ENCODE measurements around the gene THOC6.

THOC6 gene

GRCh38 chr16:3058139-3059030 is 34.5 kb downstream of the THOC6 start:
- no peak for TF ChIP-seq CTCF (IDR thresholded peaks at IDR 0.05; ENCODE audit: low read depth, low read length)
- H3K4me3 ChIP-seq (ENCODE audit: low read depth, low read length), result peak overlapping the region; percentile 80

DNA sequence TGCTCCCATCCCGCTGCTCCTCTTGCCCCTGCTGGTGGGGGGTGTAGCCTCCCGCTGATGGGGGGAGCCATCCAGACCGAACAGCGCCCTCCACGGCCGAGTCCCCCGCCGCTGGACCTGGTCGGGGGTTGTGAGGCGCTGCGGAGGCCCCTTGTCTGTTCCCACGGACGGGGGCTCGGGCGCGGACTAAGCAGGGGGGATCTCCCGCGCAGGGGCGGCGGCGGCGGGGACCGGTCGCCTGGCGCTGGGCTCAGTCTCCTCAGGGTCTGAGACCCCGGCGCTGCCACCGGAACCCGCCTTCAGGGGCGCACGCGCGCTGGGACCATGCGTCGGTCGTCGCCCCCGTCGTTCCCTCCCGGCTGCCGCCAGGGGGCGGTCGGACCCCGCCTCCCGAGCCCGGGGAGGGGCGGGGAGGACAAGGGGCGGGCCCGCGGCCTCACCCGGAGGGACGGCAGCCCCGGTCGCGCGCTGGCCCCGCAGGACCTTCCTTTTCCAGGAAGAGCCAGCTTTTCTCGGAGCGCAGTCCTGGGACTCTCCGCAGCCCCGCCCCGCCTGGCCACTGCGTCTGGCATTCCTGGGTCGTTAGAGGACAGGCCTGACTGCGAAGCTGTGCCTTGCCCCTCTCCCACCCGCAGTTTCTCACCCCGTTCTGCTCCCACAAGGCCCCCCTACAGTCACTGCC is 35.3 kb downstream of the THOC6 start:
- peak overlapping the region; percentile 80 for H3K4me3 ChIP-seq (ENCODE audit: low read depth, low read length)
- TF ChIP-seq CTCF (IDR thresholded peaks at IDR 0.05; ENCODE audit: low read depth, low read length), result peak; percentile 57

DNA sequence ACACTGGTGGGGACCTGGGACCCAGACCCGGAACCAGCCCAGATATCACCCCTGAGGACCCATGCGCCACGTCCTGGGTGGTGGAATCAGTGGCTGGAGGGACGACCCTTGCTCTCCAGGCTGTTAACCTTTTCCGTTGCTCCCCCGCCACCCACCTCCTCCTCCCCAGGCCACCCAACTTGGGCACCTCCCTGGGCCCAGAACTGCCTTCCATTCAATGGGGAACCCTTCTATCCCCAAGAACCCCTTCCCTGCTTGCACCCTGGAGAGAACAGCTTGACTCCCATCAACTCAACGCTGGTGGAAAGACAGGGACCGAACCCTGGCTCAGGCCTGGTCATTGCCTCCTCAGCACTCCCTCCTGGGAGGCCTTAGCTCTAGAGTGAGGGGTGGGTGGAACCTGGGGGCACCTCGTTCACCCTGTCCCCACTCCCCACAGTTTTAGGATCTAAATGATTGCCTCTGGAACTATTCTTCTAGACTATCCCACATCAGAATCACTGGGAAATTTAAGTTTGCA is 35.9 kb downstream of the THOC6 start:
- H3K4me3 ChIP-seq (ENCODE audit: low read depth, low read length), result peak overlapping the region; percentile 80
- TF ChIP-seq CTCF (IDR thresholded peaks at IDR 0.05; ENCODE audit: low read depth, low read length), result no peak

DNA sequence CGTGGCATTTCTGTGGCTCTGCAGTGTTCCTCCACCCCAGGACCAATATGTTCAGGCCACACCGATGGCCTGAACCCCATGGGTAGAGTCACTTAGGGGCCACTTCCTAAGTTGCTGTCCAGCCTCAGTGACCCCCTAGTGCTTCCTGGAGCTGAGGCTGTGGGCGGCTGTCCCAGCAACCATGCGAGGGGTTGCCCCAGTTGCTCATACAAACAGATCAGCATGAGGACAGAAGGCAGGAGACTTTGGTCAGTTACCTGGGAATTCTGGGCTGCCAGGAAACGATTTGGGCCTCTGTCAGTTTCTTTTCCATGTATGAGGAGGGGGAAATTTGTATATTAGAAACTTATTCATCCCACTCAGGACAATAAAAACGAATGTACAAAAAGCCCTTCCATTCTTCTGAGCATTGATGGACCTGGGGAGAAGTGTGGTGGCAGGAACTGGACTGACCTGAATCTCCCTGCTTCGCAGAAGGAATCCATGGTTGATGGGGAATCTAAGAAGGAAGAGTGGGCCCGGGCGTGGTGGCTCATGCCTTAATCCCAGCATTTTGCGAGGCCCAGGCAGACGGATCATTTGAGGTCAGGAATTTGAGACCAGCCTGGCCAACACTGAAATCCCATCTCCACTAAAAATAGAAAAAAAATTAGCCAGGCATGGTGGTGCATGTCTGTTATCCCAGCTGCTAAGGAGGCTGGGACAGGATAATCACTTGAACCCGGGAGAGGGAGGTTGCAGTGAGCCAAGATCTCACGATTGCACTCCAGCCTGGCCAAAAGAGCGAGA is 36.7 kb downstream of the THOC6 start:
- no peak overlapping the region for H3K4me3 ChIP-seq (ENCODE audit: low read depth, low read length)
- TF ChIP-seq CTCF (IDR thresholded peaks at IDR 0.05; ENCODE audit: low read depth, low read length), result no peak

DNA sequence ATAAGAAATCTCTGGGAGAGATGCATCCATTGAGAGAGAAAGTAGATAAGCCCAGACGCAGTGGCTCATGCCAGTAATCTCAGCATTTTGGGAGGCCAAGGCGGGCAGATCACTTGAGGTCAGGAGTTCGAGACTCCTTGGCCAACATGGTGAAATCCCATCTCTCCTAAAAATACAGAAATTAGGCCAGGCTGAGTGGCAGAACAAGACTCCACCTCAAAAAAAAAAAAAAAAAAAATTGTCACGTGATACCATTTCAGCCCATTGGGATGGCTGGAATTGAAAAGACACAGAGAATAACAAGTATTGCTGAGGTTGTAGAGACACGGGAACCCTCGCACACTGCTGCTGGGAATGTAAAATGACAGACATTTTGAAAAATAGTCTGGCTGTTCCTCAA is 38.7 kb downstream of the THOC6 start:
- H3K4me3 ChIP-seq (ENCODE audit: low read depth, low read length), result no peak overlapping the region
- no peak for TF ChIP-seq CTCF (IDR thresholded peaks at IDR 0.05; ENCODE audit: low read depth, low read length)

DNA sequence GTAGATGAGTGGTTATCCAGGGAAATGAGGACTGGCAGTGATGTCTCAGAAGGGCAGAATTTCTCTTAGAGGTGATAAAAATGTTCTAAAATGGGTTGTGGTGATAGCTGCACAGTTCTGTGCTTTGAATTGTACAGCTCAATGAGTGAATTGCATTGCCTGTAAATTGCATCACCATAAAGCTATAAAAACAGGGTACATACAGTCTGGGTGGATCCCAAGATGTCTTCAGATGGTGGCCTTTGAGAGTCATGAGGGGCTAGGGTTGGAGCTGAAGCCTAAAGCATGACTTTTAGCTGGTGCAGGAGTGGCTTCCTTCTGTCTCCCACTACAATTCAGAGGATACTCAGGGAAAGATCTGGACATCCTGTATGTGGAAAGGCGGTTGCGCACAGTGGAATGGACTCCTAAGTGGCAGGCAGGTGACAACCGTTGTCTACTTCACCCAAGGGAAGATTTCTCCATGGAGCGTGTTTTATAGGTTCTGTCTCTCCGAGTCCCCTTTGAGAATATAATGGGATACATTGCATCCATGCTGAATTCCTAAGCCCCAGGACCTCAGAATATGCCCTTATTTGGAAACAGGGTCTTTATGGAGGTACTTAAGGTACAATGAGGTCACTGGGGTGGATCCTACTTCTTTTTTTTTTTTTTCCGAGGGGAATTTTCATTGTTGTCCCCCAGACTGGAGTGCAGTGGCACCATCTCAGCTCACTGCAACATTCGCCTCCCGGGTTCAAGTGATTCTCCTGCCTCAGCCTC is 40.0 kb downstream of the THOC6 start:
- H3K4me3 ChIP-seq (ENCODE audit: low read depth, low read length), result no peak overlapping the region
- no peak for TF ChIP-seq CTCF (IDR thresholded peaks at IDR 0.05; ENCODE audit: low read depth, low read length)

Data from WI38 (cell line).